ENCODE data around the gene CYRIA. TPM values are rescaled to one million over a fixed set of nuclear protein-coding genes. Genes with fewer than 3 reads are reported as not detected.

Gene CYRIA
- polyA plus RNA-seq, 1 donor (not counting 4 experiments of a cell fraction or from before 2014, with no cell fraction given): 0.79 TPM

DNA sequence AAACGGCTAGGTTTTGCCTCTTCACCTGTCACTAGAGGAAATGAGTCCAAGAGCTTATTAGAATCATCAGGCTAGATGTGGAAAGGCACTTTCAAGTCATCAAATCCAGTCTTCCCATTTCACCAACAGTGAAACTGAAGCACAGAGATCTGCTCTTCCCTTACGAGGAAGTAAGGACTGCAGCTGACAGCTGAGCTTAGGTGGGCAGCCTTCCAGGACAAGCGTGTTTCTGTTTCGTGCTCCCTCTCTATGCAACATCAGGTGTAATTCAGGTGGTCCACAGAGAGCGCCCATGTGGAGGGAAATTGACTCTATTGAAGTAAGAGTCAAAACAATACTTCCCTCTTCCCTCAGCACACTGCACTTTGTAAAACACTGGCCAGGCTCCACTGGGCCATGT lies 5.5 kb downstream of the CYRIA start:
- no peak for DNase-seq (ENCODE audit: low read depth, low spot score)
- dilution Hi-C loops (cut with MboI; ENCODE audit: extremely low pct_ligation_motif_present, low sequenced_read_pairs): no loop called here
- H4K20me1 ChIP-seq (ENCODE audit: control insufficient read depth, extremely low read depth, insufficient read depth, low read length): no peaks in the 10 kb centered on the region
- H3K27me3 ChIP-seq (ENCODE audit: control insufficient read depth, extremely low read depth, insufficient read depth, low read length): peaks cover 24% of the 10 kb centered on the region
- no peak overlapping the region for H3K9ac ChIP-seq (ENCODE audit: control insufficient read depth, extremely low read depth, insufficient read depth, low read length)
- H3K79me2 ChIP-seq (ENCODE audit: control insufficient read depth, insufficient read depth, low read length): no peaks in the 10 kb centered on the region
- H3K9me3 ChIP-seq (ENCODE audit: control insufficient read depth, low read depth, low read length): no peaks in the 10 kb centered on the region
- no peak for TF ChIP-seq EZH2 (IDR thresholded peaks at IDR 0.05; ENCODE audit: low read length)
- TF ChIP-seq, protein P1, sequence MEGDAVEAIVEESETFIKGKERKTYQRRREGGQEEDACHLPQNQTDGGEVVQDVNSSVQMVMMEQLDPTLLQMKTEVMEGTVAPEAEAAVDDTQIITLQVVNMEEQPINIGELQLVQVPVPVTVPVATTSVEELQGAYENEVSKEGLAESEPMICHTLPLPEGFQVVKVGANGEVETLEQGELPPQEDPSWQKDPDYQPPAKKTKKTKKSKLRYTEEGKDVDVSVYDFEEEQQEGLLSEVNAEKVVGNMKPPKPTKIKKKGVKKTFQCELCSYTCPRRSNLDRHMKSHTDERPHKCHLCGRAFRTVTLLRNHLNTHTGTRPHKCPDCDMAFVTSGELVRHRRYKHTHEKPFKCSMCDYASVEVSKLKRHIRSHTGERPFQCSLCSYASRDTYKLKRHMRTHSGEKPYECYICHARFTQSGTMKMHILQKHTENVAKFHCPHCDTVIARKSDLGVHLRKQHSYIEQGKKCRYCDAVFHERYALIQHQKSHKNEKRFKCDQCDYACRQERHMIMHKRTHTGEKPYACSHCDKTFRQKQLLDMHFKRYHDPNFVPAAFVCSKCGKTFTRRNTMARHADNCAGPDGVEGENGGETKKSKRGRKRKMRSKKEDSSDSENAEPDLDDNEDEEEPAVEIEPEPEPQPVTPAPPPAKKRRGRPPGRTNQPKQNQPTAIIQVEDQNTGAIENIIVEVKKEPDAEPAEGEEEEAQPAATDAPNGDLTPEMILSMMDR (optimal IDR thresholded peaks at IDR 0.05 in 1 of 3, IDR thresholded peaks at IDR 0.05 in 1 of 3, conservative IDR thresholded peaks at IDR 0.05 in 1 of 3; ENCODE audit: extremely low read depth in 1 of 3, insufficient read depth in 2 of 3, low read length in 3 of 3): no peak
- peaks cover 1% of the 10 kb centered on the region for H3K4me1 ChIP-seq (ENCODE audit: control insufficient read depth, extremely low read depth, insufficient read depth, low read length)
- FAIRE-seq: no peak
- no peak overlapping the region for H3K4me2 ChIP-seq (ENCODE audit: control insufficient read depth, extremely low read depth, insufficient read depth, low read depth, low read length)
- no peak overlapping the region for H2AFZ ChIP-seq (ENCODE audit: control insufficient read depth, low read length)
- no peak overlapping the region for H3K27ac ChIP-seq (ENCODE audit: control insufficient read depth, insufficient read depth, low read length)
- no peak overlapping the region for H3K4me3 ChIP-seq (ENCODE audit: control insufficient read depth in 2 of 3, extremely low read depth in 1 of 3, insufficient read depth in 2 of 3, low read depth in 1 of 3, low read length in 3 of 3)
- no peaks in the 10 kb centered on the region for H3K36me3 ChIP-seq (ENCODE audit: control insufficient read depth in 2 of 2, extremely low read depth in 1 of 2, insufficient read depth in 2 of 2, low read length in 2 of 2)
- no peaks in the 10 kb centered on the region for H3K9me1 ChIP-seq (ENCODE audit: control insufficient read depth, extremely low read depth, insufficient read depth, low read length)

DNA sequence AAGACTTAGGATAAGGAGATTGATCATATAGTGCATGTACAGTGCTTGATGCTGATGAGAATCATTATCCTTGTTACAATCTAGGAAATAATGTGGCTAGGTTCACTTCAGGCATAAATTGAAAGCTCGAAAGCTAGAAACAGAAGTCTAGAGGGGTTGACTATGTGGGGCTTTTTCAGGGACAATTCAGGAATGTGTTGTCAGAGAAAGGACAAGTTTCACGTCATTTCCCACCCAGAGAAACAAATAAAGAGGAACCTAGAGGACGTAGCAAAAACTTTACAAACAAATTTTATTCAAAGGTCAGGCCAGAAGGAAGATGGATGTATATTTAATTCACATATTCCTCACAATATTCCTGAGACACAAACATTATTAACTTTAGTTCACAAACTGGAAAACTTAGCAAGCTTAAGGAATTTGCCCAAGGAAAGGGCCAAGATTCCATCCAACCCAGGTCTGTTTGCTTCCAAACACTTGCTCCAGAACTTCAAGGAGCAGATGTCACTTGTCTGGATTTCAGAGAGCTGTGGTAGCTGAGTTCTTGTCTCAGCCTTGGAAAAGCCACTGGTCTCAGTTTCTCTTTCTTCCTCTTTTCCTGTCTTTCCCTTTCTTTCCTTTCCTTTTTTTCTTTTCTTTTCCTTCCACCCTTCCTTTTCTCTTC lies 7.4 kb downstream of the CYRIA start:
- Histone ChIP-seq H3K4me2 (ENCODE audit: control insufficient read depth, extremely low read depth, insufficient read depth, low read depth, low read length) (no peak overlapping the region), H3K27ac (ENCODE audit: control insufficient read depth, insufficient read depth, low read length) (no peak overlapping the region), H4K20me1 (ENCODE audit: control insufficient read depth, extremely low read depth, insufficient read depth, low read length) (no peaks in the 10 kb centered on the region), H3K79me2 (ENCODE audit: control insufficient read depth, insufficient read depth, low read length) (no peaks in the 10 kb centered on the region), H3K4me3 (ENCODE audit: control insufficient read depth in 2 of 3, extremely low read depth in 1 of 3, insufficient read depth in 2 of 3, low read depth in 1 of 3, low read length in 3 of 3) (no peak overlapping the region), H3K9me3 (ENCODE audit: control insufficient read depth, low read depth, low read length) (no peaks in the 10 kb centered on the region), H2AFZ (ENCODE audit: control insufficient read depth, low read length) (no peak overlapping the region), H3K27me3 (ENCODE audit: control insufficient read depth, extremely low read depth, insufficient read depth, low read length) (peaks cover 6% of the 10 kb centered on the region), H3K4me1 (ENCODE audit: control insufficient read depth, extremely low read depth, insufficient read depth, low read length) (peaks cover under 1% of the 10 kb centered on the region), H3K9me1 (ENCODE audit: control insufficient read depth, extremely low read depth, insufficient read depth, low read length) (no peaks in the 10 kb centered on the region), H3K9ac (ENCODE audit: control insufficient read depth, extremely low read depth, insufficient read depth, low read length) (no peak overlapping the region), H3K36me3 (ENCODE audit: control insufficient read depth in 2 of 2, extremely low read depth in 1 of 2, insufficient read depth in 2 of 2, low read length in 2 of 2) (no peaks in the 10 kb centered on the region)
- dilution Hi-C loops (cut with MboI; ENCODE audit: extremely low pct_ligation_motif_present, low sequenced_read_pairs): no loop called here
- FAIRE-seq (no peak), DNase-seq (ENCODE audit: low read depth, low spot score) (no peak)
- TF ChIP-seq, protein P1 (optimal IDR thresholded peaks at IDR 0.05 in 1 of 3, IDR thresholded peaks at IDR 0.05 in 1 of 3, conservative IDR thresholded peaks at IDR 0.05 in 1 of 3; ENCODE audit: extremely low read depth in 1 of 3, insufficient read depth in 2 of 3, low read length in 3 of 3): no peak
- TF ChIP-seq EZH2 (IDR thresholded peaks at IDR 0.05; ENCODE audit: low read length): no peak
